Memory B cell (primary cell): ENCODE results near the gene BCO2.
A peak's percentile ranks its signal among the peaks of the same experiment; 100 is the strongest.

Experiments
- ATAC-seq: fragments of 150-1000 bp; cut with Tn5 transposase; 2 replicates; pipeline ENCODE4 v1.10.0; 2021; ENCODE audit warnings: low read depth, mild to moderate bottlenecking, moderate library complexity
- DNase-seq, 2 donors: peaks; one replicate each; pipeline ENCODE4 v3.0.0; 2022; ENCODE audit warnings: low spot score in 2 of 2
- H3K27ac Mint-ChIP-seq: one replicate; pipeline ENCODE4 v1.8.0; 2022; ENCODE audit warnings: mild to moderate bottlenecking, moderate library complexity, mixed read lengths
- H3K27me3 Mint-ChIP-seq: one replicate; pipeline ENCODE4 v1.8.0; 2022; ENCODE audit warnings: mixed read lengths
- H3K36me3 Mint-ChIP-seq: one replicate; pipeline ENCODE4 v1.8.0; 2022; ENCODE audit warnings: mild to moderate bottlenecking, mixed read lengths
- H3K4me1 Mint-ChIP-seq: one replicate; pipeline ENCODE4 v1.8.0; 2022; ENCODE audit warnings: mixed read lengths
- H3K4me3 Mint-ChIP-seq: one replicate; pipeline ENCODE4 v1.8.0; 2022; ENCODE audit warnings: mild to moderate bottlenecking, moderate library complexity, mixed read lengths
- H3K9me3 Mint-ChIP-seq: one replicate; pipeline ENCODE4 v1.8.0; 2022; ENCODE audit warnings: mixed read lengths

Gene BCO2, protein sequence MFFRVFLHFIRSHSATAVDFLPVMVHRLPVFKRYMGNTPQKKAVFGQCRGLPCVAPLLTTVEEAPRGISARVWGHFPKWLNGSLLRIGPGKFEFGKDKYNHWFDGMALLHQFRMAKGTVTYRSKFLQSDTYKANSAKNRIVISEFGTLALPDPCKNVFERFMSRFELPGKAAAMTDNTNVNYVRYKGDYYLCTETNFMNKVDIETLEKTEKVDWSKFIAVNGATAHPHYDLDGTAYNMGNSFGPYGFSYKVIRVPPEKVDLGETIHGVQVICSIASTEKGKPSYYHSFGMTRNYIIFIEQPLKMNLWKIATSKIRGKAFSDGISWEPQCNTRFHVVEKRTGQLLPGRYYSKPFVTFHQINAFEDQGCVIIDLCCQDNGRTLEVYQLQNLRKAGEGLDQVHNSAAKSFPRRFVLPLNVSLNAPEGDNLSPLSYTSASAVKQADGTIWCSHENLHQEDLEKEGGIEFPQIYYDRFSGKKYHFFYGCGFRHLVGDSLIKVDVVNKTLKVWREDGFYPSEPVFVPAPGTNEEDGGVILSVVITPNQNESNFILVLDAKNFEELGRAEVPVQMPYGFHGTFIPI

DNA sequence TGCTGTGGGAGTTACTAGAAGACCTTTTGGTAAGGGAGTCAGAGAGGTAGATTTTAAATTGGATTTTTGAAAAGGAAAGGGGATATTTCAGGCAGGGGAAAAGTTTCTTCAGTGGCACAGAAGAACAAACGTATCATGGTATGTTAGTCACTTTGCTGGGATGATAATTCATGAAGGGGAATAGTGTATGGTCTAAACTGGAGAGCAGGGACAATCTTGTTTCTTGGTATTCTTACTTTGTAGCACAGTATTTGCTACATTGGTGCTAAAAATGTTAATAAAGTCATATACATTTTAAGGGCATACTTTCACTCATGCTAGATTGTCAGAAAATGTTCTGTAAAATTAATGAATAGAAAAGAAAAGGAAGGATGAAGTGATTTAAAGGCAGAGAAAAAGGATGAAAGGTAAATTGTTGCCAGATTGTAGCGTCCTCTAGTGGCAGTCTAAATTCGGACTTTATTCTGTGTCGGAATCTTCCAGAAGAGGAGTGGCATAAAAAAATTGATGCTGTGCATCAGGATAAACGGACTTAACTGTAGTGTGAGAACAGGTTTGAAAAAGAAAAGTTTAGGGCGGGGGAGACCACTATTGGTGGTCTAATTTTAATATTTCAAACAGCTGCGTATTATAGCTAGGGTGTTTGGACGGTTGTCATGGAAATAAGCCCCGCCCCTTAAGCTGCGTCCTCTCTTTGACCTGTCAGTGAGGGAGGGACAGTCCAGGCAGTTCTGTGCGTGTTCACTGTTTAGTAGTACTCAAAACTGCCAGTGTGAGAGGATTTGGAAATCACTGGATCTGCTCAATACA, at the start of gene BCO2:
Gene BCO2, plus strand, starts transcription at position 724 of the 810 bp plus-strand sequence. CDS start 90 bp downstream, outside the sequence.
- no peaks in the 10 kb centered on the region for H3K36me3 Mint-ChIP-seq
- no peaks in the 10 kb centered on the region for H3K9me3 Mint-ChIP-seq
- H3K4me1 Mint-ChIP-seq = peaks cover 17% of the 10 kb centered on the region
- peak; percentile 20 to 38 for DNase-seq
- peak within 1 kb of the TSS; percentile 66 for H3K4me3 Mint-ChIP-seq
- peak within 1 kb of the TSS; percentile 37 for H3K27ac Mint-ChIP-seq
- H3K27me3 Mint-ChIP-seq = peaks cover 7% of the 10 kb centered on the region
- ATAC-seq = peak; percentile 72

DNA sequence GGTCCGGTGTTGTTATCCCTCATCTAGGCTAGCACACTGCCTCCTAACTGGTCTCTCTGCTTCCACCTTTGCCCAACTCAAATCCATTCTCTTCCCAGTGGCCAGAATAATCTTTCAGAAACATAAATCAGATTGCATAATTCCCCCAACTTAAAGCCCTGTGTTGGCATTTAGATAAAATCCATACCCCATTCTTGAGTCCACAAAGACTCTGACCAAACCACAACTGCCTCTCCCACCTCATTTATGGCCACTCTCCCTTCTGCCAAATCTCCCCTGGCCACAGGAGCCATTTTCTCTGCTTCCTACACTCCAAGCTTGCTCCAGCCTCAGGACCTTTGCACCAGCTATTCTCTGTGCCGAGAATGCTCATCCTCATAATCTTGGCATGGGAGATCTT, 48.3 kb upstream of the BCO2 start:
- no peak for DNase-seq
- peaks cover 5% of the 10 kb centered on the region for H3K36me3 Mint-ChIP-seq
- no peaks in the 10 kb centered on the region for H3K4me1 Mint-ChIP-seq
- no peak overlapping the region for H3K4me3 Mint-ChIP-seq
- no peak overlapping the region for H3K27ac Mint-ChIP-seq
- H3K27me3 Mint-ChIP-seq = no peaks in the 10 kb centered on the region
- H3K9me3 Mint-ChIP-seq = no peaks in the 10 kb centered on the region
- no peak for ATAC-seq

- Mint-ChIP-seq H3K36me3 (peaks cover 5% of the 10 kb centered on the region), H3K27me3 (no peaks in the 10 kb centered on the region), H3K27ac (no peak overlapping the region), H3K4me3 (no peak overlapping the region), H3K9me3 (no peaks in the 10 kb centered on the region), H3K4me1 (no peaks in the 10 kb centered on the region)
- ATAC-seq (no peak), DNase-seq (no peak)
Measured at GRCh38 chr11:112128483-112129121, 46.7 kb upstream of the BCO2 start.

DNA sequence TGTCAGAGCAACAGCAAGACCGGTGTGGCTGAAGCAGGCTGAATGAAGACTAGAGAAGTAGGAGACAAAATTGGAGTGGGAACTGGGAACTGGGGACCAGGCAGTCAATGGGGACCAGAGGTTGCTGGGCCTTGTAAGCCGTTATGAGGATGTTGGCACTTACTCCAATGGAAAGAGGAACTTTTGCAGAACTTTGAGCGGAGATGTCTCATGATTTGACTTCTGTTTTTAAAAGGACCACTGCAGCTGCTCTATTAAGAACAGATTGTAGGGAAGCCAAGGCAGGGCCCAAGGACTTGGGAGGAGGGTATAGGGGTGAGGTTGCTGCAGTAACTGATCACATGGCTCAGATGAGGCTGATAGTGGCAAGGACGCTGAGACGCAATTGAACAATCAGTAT, 45.7 kb upstream of the BCO2 start:
- no peaks in the 10 kb centered on the region for H3K4me1 Mint-ChIP-seq
- H3K9me3 Mint-ChIP-seq = no peaks in the 10 kb centered on the region
- H3K36me3 Mint-ChIP-seq = peaks cover 8% of the 10 kb centered on the region
- ATAC-seq = no peak
- no peak for DNase-seq
- H3K27ac Mint-ChIP-seq = no peak overlapping the region
- no peak overlapping the region for H3K4me3 Mint-ChIP-seq
- no peaks in the 10 kb centered on the region for H3K27me3 Mint-ChIP-seq

- Mint-ChIP-seq H3K4me1 (no peaks in the 10 kb centered on the region), H3K9me3 (no peaks in the 10 kb centered on the region), H3K36me3 (peaks cover 9% of the 10 kb centered on the region), H3K4me3 (no peak overlapping the region), H3K27ac (no peak overlapping the region), H3K27me3 (no peaks in the 10 kb centered on the region)
- no peak for DNase-seq
- no peak for ATAC-seq
Measured at GRCh38 chr11:112132737-112133136, 42.6 kb upstream of the BCO2 start.

- Mint-ChIP-seq H3K27me3 (no peaks in the 10 kb centered on the region), H3K36me3 (peaks cover 9% of the 10 kb centered on the region)
- no peak for DNase-seq
Measured at GRCh38 chr11:112134473-112134872, 40.8 kb upstream of the BCO2 start.

GRCh38 chr11:112143597-112143996, 31.7 kb upstream of the BCO2 start:
- Mint-ChIP-seq H3K4me3 (no peak overlapping the region), H3K36me3 (peaks cover 10% of the 10 kb centered on the region), H3K4me1 (no peaks in the 10 kb centered on the region), H3K27ac (no peak overlapping the region), H3K9me3 (peaks cover 3% of the 10 kb centered on the region), H3K27me3 (no peaks in the 10 kb centered on the region)
- no peak for ATAC-seq
- no peak for DNase-seq

More at GRCh38 chr11:112134473-112134872, 40.8 kb upstream of the BCO2 start:
- Mint-ChIP-seq H3K4me1 (no peaks in the 10 kb centered on the region), H3K27ac (no peak overlapping the region), H3K9me3 (no peaks in the 10 kb centered on the region), H3K4me3 (no peak overlapping the region)
- no peak for ATAC-seq

- DNase-seq (no peak), ATAC-seq (no peak)
- Mint-ChIP-seq H3K27ac (no peak overlapping the region), H3K4me1 (no peaks in the 10 kb centered on the region), H3K4me3 (no peak overlapping the region), H3K36me3 (no peaks in the 10 kb centered on the region), H3K27me3 (no peaks in the 10 kb centered on the region), H3K9me3 (no peaks in the 10 kb centered on the region)
Measured at GRCh38 chr11:112150517-112150916, 24.8 kb upstream of the BCO2 start.

- DNase-seq (no peak), ATAC-seq (no peak)
- Mint-ChIP-seq H3K4me3 (no peak overlapping the region), H3K27ac (no peak overlapping the region), H3K4me1 (peaks cover 6% of the 10 kb centered on the region), H3K36me3 (peaks cover 1% of the 10 kb centered on the region), H3K27me3 (no peaks in the 10 kb centered on the region), H3K9me3 (no peaks in the 10 kb centered on the region)
Measured at GRCh38 chr11:112156153-112156955, 19.0 kb upstream of the BCO2 start.

DNA sequence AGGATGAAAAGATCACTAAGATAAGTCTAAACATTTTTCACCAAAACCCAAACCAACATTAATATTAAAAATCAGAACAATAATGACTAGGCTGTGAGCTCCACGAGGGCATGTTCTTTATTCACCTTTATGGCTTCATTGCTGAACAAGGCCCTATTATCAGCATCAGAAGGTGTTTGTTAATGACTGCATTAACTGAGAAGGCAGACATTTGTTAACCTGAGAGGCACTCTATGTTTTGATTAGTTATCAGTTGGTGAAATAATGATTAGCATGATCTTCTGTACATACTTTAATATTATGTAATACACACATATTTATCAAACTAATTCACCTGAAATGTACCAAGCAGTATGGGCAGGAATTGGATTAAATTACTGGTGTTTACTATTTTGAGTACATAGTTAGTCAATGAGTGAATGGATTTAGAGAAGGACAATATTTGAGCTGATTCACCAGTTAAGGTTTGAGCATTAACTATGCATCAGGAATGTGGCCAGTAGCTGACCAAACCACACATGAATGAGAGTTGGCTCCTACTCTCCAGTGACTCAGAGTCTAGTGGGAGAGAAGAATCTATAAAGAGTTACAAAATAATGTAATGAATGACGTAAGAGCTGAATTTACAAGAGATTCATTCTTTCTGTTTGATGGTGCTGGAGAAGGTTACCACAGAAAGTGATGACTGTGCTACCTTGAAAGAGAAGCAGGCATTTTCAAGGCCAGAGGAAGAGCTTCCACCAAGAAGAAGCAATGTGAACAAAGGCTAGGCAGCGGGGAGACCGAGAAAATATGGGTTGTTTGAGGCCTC, 18.2 kb upstream of the BCO2 start:
- Mint-ChIP-seq H3K4me1 (peaks cover 6% of the 10 kb centered on the region), H3K27ac (no peak overlapping the region), H3K4me3 (no peak overlapping the region), H3K9me3 (no peaks in the 10 kb centered on the region), H3K36me3 (peaks cover 3% of the 10 kb centered on the region), H3K27me3 (peaks cover 1% of the 10 kb centered on the region)
- ATAC-seq (no peak), DNase-seq (no peak)

DNA sequence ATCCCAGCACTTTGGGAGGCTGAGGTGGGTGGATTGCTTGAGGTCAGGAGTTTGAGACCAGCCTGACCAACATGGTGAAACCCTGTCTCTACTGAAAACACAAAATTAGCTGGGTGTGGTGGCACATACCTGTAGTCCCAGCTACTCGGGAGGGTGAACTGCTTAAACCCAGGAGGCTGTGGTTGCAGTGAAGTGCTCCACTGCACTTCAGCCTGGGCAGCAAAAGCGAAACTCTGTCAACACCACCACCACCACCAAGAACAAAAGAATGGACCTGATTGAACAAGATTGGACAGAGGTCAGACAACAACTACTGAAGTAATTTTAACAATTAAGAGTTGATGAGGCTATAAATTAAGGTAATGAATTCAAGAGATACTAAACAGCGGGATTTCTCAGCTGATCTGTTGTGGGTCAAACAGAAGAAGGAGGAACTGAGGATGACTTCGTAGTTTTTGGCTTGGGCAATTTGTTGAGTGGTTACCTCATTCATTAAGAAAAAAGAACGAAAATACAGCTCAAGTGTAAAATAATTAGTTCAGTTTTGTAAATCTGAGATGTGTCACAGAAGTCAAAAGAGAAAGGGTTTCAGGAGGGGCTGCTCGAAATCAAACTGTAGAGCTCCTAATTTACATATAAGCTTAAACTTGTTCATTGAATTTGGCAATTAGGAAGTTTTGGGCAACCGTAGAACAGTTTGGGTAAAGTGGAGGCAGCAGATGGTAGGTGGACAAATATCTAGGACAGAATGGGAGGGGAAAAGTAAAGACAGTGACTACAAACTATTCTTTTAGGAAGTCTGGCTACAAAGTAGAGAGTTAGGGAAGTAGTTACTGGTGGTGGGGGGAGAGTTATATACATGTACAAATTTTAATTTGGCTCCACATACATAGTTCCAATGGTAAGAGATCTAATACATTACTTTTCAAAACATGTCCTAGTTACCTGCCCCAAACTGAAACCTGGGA, 15.9 kb upstream of the BCO2 start:
- DNase-seq (no peak), ATAC-seq (no peak)
- peak overlapping the region; percentile 12 for H3K27ac Mint-ChIP-seq
- H3K4me1 Mint-ChIP-seq = peaks cover 10% of the 10 kb centered on the region
- no peaks in the 10 kb centered on the region for H3K9me3 Mint-ChIP-seq
- H3K36me3 Mint-ChIP-seq = peaks cover 3% of the 10 kb centered on the region
- H3K4me3 Mint-ChIP-seq = no peak overlapping the region
- H3K27me3 Mint-ChIP-seq = peaks cover 3% of the 10 kb centered on the region
